Duodenal mucosa (tissue), 2 donors: ENCODE measurements around the gene P3H1.
"Not testable (repeated sequence)": the region's sequence is repeated elsewhere in the genome, so short reads cannot be mapped to it uniquely, and the experiment has no call there.

Experiments
- H3K27ac ChIP-seq: one replicate; pipeline ENCODE4 v1.7.0; 2013; ENCODE audit warnings: low read depth, low read length
- H3K27me3 ChIP-seq, 2 donors: one replicate each; pipeline ENCODE4 v1.7.0; 2013; ENCODE audit warnings: low read length in 2 of 2, control low read depth in 1 of 2; ENCODE audit not compliant: insufficient read depth in 2 of 2, control insufficient read depth in 1 of 2
- H3K36me3 ChIP-seq, 2 donors: one replicate each; pipeline ENCODE4 v1.7.0; 2013; ENCODE audit warnings: low read length in 2 of 2, control low read depth in 1 of 2; ENCODE audit not compliant: insufficient read depth in 2 of 2, control insufficient read depth in 1 of 2
- H3K4me1 ChIP-seq, 2 donors: one replicate each; pipeline ENCODE4 v1.7.0; 2013; ENCODE audit warnings: low read length in 2 of 2, control low read depth in 1 of 2; ENCODE audit not compliant: insufficient read depth in 2 of 2, control insufficient read depth in 1 of 2
- H3K4me3 ChIP-seq, 2 donors: one replicate each; pipeline ENCODE4 v1.7.0; 2013; ENCODE audit warnings: low read length in 2 of 2, low read depth in 1 of 2
- H3K9ac ChIP-seq, 2 donors: one replicate each; pipeline ENCODE4 v1.7.0; 2013; ENCODE audit warnings: low read length in 2 of 2, low read depth in 1 of 2
- H3K9me3 ChIP-seq, 2 donors: one replicate each; pipeline ENCODE4 v1.7.0; 2013; ENCODE audit warnings: low read length in 2 of 2, control low read depth in 1 of 2; ENCODE audit not compliant: control insufficient read depth in 1 of 2

P3H1 gene

GRCh38 chr1:42732126-42732680, 34.6 kb downstream of the P3H1 start:
- Histone ChIP-seq H3K36me3 (no peaks in the 10 kb centered on the region), H3K9me3 (no peaks in the 10 kb centered on the region), H3K27me3 (no peaks in the 10 kb centered on the region), H3K9ac (no peak overlapping the region), H3K27ac (no peak overlapping the region), H3K4me1 (peaks cover 18 to 21% of the 10 kb centered on the region in 2 donors), H3K4me3 (no peak overlapping the region)

GRCh38 chr1:42731585-42731984, 35.2 kb downstream of the P3H1 start:
- Histone ChIP-seq H3K9ac (no peak overlapping the region), H3K4me3 (no peak overlapping the region), H3K27me3 (no peaks in the 10 kb centered on the region), H3K27ac (no peak overlapping the region), H3K4me1 (peaks cover 12 to 21% of the 10 kb centered on the region in 2 donors), H3K36me3 (no peaks in the 10 kb centered on the region), H3K9me3 (no peaks in the 10 kb centered on the region)

- Histone ChIP-seq H3K27ac (no peak overlapping the region), H3K36me3 (no peaks in the 10 kb centered on the region), H3K4me1 (peaks cover 6 to 17% of the 10 kb centered on the region in 2 donors), H3K9ac (no peak overlapping the region), H3K9me3 (no peaks in the 10 kb centered on the region), H3K27me3 (no peaks in the 10 kb centered on the region), H3K4me3 (no peak overlapping the region)
These were observed 35.8 kb downstream of the P3H1 start for GRCh38 chr1:42730988-42731387.

- H3K4me1 ChIP-seq: peaks cover 0 to 12% of the 10 kb centered on the region in 2 donors
- no peak overlapping the region for H3K4me3 ChIP-seq
- H3K27ac ChIP-seq: no peak overlapping the region
- H3K27me3 ChIP-seq: no peaks in the 10 kb centered on the region
- H3K9me3 ChIP-seq: no peaks in the 10 kb centered on the region
- H3K9ac ChIP-seq: no peak overlapping the region
- H3K36me3 ChIP-seq: no peaks in the 10 kb centered on the region
These were observed 36.8 kb downstream of the P3H1 start for GRCh38 chr1:42730002-42730401.

GRCh38 chr1:42725820-42726219, 41.0 kb downstream of the P3H1 start:
- not testable (repeated sequence) for H3K9me3 ChIP-seq, H3K27me3 ChIP-seq, H3K4me1 ChIP-seq, H3K4me3 ChIP-seq, H3K9ac ChIP-seq, H3K27ac ChIP-seq, H3K36me3 ChIP-seq

- H3K36me3 ChIP-seq: no peaks in the 10 kb centered on the region
- no peak overlapping the region for H3K27ac ChIP-seq
- H3K9ac ChIP-seq: no peak overlapping the region
- H3K27me3 ChIP-seq: no peaks in the 10 kb centered on the region
- H3K4me1 ChIP-seq: peaks cover 6 to 7% of the 10 kb centered on the region in 2 donors
- H3K9me3 ChIP-seq: no peaks in the 10 kb centered on the region
- H3K4me3 ChIP-seq: no peak overlapping the region
These were observed 43.3 kb downstream of the P3H1 start for GRCh38 chr1:42723511-42723910.

- not testable (repeated sequence) for H3K27me3 ChIP-seq, H3K9me3 ChIP-seq, H3K27ac ChIP-seq, H3K4me1 ChIP-seq, H3K9ac ChIP-seq, H3K36me3 ChIP-seq, H3K4me3 ChIP-seq
These were observed 44.4 kb downstream of the P3H1 start for GRCh38 chr1:42722403-42722802.

- Histone ChIP-seq H3K4me3 (no peak overlapping the region), H3K27me3 (no peaks in the 10 kb centered on the region), H3K4me1 (peaks cover 4 to 6% of the 10 kb centered on the region in 2 donors), H3K36me3 (peaks cover 0 to 11% of the 10 kb centered on the region in 2 donors), H3K9me3 (no peaks in the 10 kb centered on the region), H3K27ac (no peak overlapping the region), H3K9ac (no peak overlapping the region)
These were observed 44.9 kb downstream of the P3H1 start for GRCh38 chr1:42721926-42722325.

- Histone ChIP-seq H3K27me3 (no peaks in the 10 kb centered on the region), H3K4me3 (no peak overlapping the region), H3K27ac (no peak overlapping the region), H3K36me3 (peaks cover 0 to 16% of the 10 kb centered on the region in 2 donors), H3K4me1 (peaks cover 4 to 6% of the 10 kb centered on the region in 2 donors), H3K9me3 (no peaks in the 10 kb centered on the region), H3K9ac (no peak overlapping the region)
These were observed 46.0 kb downstream of the P3H1 start for GRCh38 chr1:42720868-42721267.

- H3K27ac ChIP-seq, H3K9me3 ChIP-seq, H3K4me1 ChIP-seq, H3K4me3 ChIP-seq, H3K27me3 ChIP-seq, H3K9ac ChIP-seq: not testable (repeated sequence)
- peaks cover 4 to 29% of the 10 kb centered on the region in 2 donors for H3K36me3 ChIP-seq
These were observed 52.4 kb downstream of the P3H1 start for GRCh38 chr1:42714441-42714840.

- Histone ChIP-seq H3K4me1 (no peaks in the 10 kb centered on the region), H3K9me3 (peaks cover 0 to 5% of the 10 kb centered on the region in 2 donors), H3K9ac (no peak overlapping the region), H3K27me3 (no peaks in the 10 kb centered on the region), H3K4me3 (no peak overlapping the region), H3K36me3 (peaks cover 4 to 29% of the 10 kb centered on the region in 2 donors), H3K27ac (no peak overlapping the region)
These were observed 53.5 kb downstream of the P3H1 start for GRCh38 chr1:42713293-42713692.
